Stimulated activated naive CD4-positive, alpha-beta T cell treated with Interleukin-2 at 50 U/mL for 16 hours (primary cell): Measurements from ENCODE around the gene GYS1.
A peak's percentile ranks its signal among the peaks of the same experiment; 100 is the strongest.

Experiments used
- DNase-seq: peaks from one replicate; lab custom pipeline; 2025; lab: John Stamatoyannopoulos, UW

GYS1 gene

DNA sequence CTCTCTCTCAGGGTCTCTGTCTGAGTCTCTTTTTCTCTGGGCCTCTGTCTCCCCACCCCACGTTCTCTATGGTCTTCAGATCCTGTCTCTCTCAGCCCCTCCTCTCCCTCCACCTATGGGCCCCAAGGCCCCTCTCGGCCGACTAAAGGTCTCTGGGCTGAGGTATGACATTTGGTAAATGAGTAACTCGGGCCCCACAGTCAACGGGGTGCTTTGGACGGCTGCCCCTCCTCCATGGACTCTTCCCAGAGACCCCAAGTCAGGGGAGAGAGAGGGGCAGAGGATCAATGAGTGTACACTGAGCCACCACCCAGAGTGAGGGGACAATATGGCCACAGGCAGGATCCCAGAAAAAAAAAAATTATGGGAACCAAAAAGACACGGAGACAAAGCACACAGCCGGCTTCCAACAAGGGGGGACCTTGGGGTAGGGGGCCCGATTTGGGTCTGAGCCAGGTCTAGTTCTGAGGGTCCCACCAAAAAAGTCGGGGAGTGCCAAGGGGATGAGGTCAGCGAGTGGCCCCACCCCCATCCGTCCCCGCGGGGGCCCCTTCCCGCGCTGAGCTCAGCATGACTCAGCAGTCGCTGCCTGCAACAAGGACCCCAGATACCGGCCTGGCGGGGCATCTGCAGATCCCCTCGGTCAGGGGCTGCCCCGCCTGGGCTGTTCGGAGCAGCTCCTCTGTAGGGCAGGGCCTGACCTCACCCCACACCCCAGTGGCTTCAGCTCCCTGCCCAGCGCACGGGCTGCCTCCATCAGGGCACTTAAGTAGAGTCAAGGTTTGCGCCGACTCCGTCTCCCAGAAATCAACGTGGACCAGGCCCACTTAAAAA, 29.5 kb downstream of the GYS1 start:
- DNase-seq, result peak; percentile 51

DNA sequence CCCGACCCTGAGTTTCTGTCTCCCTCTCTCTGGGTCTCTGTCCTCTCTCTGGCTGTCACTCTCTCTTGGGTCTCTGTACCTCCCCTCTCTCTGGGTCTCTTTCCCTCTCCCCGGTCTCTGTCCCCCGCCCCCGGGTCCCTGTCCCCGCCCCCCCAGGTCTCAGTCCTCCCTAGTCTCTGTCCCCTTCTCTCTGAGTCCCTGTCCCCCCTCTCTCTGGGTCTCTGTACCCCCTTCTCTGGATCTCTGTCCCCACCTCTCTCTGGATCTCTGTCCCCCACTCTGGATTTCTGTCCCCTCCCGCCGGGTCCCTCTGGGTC, 30.3 kb downstream of the GYS1 start:
- DNase-seq, result no peak

DNA sequence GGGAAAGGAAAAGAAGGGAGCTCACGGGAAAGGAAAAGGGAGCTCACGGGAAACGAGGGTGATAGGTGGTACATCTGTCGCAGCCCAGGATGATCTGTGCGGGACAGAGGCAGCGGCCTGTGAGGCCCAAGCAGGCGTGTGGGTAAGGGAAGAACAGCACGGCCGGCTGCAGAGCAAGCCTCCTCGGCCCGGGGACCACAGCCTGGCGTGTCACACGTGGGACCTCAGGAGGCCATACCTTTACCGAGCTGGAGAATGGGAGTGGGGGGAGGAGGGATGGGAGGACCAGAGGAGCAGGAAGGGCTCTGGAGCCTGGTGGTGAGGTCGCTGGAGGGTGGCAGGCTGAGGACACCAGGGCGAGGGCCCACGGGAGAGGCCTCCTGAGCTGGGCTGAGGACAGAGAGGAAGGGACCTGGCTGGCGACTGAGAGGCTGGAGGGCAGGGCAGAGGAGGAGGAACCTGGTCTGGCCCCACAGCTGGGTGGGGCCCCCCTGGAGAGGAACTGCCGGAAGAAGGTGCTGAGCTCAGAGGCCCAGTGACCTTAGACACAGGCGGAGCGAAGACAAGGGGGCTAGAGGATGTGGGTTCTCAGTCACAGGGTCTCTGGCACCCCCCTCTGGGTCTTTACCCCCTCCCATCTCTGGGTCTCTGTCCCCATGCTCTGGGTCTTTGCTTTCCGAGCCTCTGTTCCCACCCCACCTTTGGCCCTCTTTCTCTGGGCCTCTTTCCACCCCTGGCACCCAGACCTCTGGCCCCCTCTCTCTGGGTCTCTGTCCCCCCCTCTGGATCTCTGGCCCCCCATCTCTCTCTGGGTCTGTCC, 30.9 kb downstream of the GYS1 start:
- peak; percentile 53 for DNase-seq

DNA sequence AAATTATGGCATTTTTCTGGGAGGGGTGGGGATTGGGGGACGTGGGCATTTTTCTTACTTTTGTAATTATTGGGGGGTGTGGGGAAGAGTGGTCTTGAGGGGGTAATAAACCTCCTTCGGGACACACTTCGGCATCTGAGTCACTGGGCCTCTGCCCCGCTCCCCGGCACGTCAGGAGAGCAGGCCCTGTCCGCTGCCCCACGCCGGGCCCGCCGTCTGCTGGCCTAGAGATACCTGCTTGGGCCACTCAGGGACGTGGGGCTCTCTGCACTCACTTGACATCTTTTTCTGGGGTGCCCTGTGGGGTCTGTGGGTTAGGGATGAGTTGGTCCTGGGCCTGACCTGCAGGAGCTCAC, 31.5 kb downstream of the GYS1 start:
- DNase-seq, result no peak

DNA sequence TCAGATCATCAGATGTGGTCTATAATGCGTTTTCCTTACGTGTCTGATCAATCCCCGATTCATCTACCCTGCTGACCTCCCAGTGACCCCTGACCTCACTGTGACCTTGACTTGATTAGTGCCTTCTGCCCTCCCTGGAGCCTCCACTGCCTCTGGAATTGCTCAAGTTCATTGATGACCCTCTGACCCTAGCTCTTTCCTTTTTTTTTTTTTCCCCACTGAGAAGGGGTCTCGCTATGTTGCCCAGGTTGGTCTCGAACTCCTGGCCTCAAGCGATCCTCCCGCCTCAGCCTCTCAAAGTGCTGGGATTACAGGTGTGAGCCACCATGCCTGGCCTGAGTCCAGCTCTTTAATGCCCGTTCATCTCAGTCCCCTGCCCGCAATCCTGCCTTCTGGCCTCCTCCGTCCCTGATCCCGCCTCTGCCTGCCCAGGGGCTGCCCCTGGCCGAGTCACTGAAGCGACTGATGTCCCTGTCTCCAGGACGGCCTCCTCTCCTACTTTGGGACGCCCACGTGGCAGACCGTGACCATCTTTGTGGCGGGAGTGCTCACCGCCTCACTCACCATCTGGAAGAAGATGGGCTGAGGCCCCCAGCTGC, 32.0 kb downstream of the GYS1 start:
- no peak for DNase-seq

DNA sequence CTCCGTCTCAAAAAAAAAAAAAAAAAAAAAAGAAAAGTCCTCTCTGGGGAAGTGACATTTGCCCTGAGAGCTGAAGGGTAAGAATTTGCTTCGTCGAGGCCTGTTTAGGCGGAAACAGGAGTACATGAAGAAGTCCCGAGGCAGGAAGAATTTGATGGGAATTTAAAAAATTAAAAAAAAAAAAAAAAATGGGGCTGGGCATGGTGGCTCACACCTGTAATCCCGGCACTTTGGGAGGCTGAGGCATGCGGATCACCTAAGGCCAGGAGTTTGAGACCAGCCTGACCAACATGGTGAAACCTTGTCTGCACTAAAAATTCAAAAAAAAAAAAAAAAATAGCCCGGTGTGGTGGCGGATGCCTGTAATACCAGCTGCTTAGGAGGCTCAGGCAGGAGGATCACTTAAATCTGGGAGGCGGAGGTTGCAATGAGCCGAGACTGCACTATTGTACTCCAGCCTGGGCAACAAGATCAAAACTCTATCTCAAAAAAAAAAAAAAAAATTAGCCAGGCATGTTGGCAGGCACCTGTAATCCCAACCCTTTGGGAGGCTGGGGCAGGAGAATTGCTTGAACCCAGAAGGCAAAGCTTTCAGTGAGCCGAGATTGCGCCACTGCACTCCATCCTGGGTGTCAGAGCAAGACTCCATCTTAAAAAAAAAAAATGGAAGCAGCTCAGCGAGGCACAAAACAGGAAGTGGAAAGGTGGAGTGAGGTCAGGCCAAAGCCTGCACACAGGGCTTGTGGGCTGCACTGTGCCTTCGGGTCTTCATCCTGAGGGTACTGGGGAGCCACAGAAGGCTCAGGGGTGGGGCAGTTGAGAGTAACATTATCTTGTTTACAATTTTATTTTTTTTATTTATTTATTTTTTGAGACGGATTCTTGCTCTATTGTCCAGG, 33.5 kb downstream of the GYS1 start:
- DNase-seq, result no peak

DNA sequence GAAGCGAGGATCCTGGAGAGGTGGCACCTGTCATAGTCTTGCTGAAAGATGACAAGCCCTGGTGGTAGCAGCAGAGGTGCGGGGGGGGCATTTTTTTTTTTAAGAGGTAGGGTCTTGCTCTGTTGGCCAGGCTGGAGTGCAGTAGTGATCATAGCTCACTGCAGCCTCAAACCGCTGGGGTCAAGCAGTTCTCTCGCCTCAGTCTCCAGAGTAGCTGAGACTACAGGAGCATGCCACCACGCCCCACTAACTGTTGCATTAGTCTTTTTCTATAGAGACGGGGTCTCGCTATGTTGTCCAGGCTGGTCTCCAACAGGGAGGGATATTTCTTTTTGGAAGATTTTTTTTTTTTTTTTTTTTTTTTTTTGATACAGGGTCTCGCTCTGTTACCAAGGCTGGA, 35.1 kb downstream of the GYS1 start:
- no peak for DNase-seq

DNA sequence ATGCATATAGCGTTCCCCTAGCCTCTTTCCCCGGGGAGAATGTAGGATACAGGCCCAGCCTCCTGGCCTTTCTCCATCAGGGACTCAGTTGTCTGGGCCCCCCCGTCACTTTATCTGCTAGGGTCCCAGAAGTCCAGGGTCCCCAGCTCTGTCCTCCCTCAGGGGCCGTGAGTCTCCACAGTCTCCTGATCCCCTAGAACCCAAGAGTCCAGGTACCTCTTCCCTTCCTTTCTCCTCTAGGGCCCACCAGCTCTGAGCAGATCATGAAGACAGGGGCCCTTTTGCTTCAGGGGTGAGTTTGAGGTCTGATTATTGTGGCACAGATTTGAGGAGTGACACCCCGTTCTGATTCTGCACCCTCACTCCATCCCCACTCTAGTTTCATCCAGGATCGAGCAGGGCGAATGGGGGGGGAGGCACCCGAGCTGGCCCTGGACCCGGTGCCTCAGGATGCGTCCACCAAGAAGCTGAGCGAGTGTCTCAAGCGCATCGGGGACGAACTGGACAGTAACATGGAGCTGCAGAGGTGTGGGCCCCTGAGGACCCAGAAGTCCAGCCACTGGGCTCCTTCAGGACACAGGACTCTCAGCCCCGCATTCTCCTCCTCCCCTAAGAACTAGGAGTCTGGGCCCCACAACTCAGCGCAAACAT, 37.7 kb downstream of the GYS1 start:
- DNase-seq, result no peak

DNA sequence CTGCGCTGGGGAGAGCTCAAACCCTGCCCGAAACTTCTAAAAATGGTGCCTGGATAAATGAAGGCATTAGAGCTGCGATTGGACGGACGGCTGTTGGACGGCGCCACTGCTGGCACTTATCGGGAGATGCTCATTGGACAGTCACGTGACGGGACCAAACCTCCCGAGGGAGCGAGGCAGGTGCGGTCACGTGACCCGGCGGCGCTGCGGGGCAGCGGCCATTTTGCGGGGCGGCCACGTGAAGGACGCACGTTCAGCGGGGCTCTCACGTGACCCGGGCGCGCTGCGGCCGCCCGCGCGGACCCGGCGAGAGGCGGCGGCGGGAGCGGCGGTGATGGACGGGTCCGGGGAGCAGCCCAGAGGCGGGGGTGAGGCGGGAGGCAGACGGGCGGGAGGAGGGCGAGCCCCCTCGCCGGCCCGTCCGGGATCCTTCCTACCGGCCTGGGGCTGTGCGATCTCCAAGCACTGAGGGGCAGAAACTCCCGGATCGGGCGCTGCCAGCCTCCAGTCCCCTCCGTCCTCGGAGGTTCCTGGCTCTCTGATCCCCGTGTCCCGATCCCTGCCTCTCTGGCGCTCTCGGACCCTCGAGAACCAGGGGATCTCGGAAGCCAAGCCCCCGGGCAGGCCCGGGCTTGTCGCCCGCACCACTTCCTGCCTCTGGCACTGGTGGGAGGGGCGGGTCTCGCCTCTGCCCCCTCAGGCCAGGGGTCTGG, 38.4 kb downstream of the GYS1 start, which contains the start of gene BAX:
BAX (plus strand) TSS at position 281 of the 713 bp plus-strand sequence; CDS start at position 335, 54 bp downstream.
- DNase-seq, result peak; percentile 88

DNA sequence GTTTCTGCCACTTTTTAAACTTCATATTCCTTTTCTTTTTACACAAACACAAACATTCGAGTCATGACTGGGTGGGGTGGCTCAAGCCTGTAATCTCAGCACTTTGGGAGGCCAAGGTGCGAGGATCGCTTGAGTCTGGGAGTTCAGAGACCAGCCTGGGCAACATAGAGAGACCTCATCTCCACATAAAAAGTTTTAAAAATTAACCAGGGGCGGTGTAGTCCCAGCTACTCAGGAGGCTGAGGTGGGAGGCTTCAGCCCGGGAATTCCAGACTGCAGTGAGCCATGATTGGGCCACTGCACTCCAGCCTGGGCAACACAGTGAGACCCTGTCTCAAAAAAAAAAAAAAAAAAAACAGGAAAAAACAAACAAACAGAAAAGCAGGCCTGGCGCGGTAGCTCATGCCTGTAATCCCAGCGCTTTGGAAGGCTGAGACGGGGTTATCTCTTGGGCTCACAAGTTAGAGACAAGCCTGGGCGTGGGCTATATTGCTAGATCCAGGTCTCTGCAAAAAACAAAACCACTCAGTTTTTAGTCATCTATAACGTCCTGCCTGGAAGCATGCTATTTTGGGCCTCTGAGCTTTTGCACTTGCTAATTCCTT, 39.0 kb downstream of the GYS1 start:
- DNase-seq, result no peak

DNA sequence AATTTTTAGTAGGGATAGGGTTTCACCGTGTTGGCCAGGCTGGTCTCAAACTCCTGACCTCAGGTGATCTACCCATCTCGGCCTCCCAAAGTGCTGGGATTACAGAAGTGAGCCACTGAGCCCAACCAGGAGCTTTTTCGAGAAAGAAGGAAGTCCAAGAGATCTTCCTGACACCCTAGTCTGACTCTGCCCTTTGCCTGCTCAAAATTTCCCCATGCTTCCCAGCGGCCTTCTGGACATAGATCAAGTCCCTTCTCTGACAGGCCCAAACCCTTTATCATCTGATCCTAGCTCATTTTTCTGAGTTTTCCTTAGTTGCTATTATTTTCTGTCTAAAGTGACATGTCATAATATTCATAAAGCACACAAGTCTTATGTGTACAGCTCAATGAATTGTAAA, 40.0 kb downstream of the GYS1 start:
- DNase-seq, result no peak

DNA sequence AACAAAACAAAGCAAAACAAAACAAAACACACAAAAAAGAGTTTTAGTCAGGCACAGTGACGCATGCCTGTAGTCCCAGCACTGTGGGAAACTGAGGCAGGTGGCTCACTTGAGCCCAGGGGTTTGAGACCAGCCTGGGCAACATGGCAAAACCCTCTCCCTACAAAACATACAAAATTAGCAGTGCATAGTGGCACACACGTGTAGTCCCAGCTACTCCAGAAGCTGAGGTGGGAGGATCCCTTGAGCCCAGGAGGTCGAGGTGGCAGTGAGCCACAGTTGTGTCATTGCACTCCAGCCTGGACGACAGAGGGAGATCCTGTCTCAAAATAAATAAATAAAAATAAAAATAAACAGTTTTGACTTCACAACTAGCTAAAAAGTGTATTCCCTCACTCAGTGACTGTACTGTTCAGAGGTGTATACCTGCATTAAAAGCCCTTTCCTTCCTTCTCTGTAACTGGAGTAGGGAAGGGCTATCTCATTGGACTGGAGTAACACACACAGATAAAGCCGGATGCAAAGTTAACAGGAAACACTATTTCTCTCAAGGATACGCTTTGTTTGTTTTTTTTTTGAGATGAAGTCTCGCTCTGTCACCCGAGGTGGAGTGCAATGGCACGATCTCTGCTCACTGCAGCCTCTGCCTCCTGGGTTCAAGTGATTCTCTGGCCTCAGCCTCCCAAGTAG, 42.1 kb downstream of the GYS1 start:
- no peak for DNase-seq

DNA sequence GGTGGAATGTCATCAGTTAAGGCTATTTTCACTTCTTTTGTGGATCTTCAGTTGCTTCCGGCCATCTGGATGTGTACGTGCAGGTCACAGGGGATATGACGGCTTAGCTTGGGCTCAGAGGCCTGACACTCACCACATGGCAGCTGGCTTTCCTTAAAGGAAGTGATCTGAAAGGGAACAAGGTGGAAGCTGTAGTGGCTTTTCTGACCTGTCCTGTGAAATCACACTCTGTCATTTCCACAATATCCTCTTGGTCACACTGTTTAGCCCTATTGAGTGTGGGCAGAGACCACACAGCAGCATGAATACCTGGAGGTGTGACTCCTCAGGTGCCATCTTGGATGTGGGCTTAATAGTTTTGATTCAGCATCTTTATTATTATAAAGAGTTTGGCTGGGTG, 43.0 kb downstream of the GYS1 start:
- DNase-seq, result no peak

DNA sequence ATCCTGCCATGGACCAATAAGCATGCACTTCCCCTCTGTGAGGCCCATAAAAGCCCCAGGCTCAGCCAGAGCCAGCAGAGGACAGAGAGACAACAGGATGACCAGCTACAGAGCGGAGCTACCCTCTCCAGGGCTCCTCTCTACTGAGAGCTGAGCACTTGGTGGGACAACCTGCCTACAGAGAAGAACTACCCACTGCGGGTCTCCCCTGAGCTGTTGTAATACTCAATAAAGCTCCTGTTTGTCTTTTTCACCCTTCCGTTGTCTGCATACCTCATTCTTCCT, 45.9 kb downstream of the GYS1 start:
- DNase-seq, result no peak

DNA sequence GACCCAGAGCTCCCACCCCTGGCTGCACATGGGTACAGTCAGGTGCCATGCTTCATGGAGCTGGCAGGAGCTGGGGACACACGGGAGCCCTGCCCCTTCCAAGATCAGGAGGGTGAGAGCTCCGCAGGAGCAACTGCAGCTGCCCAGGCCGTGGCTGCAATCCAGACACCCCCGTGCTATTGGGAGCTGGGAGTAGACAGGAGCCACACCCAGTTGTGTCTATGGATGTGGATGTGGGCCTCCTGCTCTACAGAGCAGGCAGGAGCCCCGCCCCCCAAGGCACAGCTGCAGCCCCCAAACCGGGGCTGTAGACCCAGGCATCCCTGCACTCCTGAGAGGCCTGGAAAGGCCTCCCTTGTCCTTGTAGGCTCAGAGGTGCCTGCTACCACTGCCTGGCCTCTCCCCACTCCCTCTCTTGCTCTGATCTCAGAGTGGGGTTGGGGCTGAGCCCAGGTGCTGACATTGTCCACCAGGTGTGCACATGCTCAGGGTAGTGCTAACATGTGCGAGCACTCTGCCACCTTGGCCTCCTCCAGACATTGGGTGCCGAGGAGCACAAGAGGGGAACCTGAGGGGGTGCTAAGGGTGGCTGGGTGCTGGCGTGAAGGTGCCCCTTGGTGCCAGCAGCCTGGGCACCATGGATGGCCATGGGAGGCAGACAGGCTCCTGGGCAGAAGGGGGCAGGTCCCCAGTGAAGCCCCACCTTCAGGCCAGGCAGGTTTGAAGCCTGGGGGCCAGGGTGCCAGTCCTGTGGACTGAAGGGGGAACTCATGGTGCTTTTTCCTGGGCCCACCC, 46.4 kb downstream of the GYS1 start:
- no peak for DNase-seq

DNA sequence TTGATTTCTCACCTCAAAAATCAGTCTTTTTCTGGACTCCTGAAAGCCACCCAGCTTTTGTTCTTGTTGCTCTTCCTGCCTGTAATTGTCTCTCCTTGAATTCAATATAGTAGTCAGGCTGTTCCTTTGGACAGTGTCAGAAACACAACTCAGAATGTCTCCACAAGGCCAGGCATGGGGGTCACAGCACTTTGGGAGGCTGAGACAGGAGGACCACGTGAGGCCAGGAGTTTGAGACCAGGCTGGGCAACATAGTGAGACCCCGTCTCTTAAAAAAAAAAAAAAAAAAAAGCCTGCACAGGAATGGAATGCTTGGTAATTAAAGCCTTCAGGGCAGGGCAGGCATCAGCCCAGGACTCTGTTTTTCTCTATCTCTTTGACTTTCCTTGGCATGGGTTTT, 47.3 kb downstream of the GYS1 start:
- no peak for DNase-seq

DNA sequence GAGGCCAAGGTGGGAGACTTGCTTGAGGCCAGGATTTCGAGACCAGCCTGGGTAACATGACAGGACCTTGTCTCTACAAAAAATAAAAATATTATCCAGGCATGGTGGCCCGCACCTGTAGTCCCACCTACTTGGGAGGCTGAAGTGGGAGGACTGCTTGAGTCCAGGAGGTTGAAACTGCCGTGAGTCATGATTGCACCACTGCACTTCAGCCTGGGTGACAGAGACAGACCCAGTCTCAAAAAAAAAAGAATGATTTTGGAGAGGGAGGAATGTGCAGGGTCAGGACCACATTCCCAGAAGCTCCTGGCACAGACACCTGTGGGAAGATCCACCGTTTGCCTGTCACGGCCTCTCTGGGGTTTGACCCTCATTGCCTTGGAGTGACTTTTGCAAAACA, 47.7 kb downstream of the GYS1 start:
- no peak for DNase-seq

DNA sequence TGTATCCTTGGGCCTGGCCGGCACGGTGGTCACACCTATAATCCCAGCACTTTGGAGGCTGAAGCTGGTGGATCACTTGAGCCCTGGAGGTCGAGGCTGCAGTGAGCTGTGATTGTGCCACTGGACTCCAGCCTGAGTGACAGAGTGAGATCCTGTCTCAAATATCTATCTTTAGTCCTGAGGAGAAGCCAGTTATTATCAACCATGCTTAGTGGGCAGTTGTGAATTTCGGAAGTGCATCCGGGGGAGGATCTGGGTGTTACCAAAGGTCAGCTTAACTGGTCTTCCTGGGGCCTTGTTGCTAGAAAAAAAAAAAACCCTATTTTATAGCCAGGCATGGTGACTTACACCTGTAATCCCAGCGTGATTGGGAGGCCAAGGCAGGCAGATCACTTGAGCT, 50.0 kb downstream of the GYS1 start:
- no peak for DNase-seq

DNA sequence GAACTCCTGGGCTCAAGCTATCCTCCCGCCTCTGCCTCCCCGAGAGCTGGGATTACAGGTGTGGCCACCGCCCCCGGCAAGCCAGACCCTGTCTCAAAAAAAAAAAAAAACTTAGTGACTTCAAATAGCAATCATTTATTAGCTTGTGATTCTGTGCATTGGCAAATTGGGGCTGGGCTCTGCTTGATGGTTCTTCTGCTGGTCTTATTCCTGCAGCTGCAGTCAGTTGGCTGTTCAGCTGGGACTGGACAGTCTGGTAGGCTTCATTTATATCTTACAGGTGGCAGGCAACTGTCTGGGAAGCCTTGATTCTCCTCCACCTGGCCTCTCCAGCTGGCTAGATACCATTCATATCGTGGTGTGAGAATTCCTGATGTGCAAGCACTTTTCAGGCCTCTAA, 52.2 kb downstream of the GYS1 start:
- no peak for DNase-seq
